Activated CD8-positive, alpha-beta memory T cell treated with anti-CD3 and anti-CD28 coated beads for 48 hours (primary cell): ENCODE results near the gene SALL3.

Experiments used
- DNase-seq, 3 experiments: peaks; one replicate each; pipeline ENCODE4 v3.0.0-alpha.2; 2020; ENCODE audit warnings: low read depth in 2 of 3, low spot score in 2 of 3

The SALL3 gene

DNA sequence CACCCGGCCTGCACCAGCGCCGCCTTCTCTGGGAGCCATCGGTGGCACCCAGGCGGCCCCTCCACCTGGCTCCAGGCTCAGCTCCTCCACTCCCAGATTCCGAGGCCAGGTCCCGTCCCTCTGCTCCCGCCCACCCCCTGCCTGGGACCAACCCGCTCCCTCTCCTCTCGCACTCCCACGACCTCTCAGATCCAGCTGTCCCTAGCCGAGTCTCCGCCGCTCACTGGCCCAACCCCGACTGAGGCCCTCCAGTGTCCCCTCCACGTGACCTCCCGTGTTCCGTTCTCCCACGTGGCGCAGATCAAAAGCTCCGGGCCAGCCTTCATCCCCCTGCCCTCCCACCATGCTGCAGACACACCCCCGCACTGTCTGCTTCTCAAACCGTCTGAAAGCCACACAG lies 14.4 kb upstream of the SALL3 start:
- no peak for DNase-seq

- no peak for DNase-seq
These were observed 13.5 kb upstream of the SALL3 start for GRCh38 chr18:78965917-78966792.

- no peak for DNase-seq
These were observed 12.9 kb upstream of the SALL3 start for GRCh38 chr18:78966793-78967106.

GRCh38 chr18:78967692-78968091 lies 11.9 kb upstream of the SALL3 start:
- DNase-seq: no peak

GRCh38 chr18:78969574-78970315 lies 9.9 kb upstream of the SALL3 start:
- no peak for DNase-seq

GRCh38 chr18:78970774-78971333 lies 8.8 kb upstream of the SALL3 start:
- no peak for DNase-seq

GRCh38 chr18:78971511-78972245 lies 7.9 kb upstream of the SALL3 start:
- DNase-seq: no peak

- no peak for DNase-seq
These were observed 7.2 kb upstream of the SALL3 start for GRCh38 chr18:78972385-78972918.

- DNase-seq: no peak
These were observed 6.7 kb upstream of the SALL3 start for GRCh38 chr18:78972930-78973331.

GRCh38 chr18:78973357-78974083 lies 6.1 kb upstream of the SALL3 start:
- no peak for DNase-seq

DNA sequence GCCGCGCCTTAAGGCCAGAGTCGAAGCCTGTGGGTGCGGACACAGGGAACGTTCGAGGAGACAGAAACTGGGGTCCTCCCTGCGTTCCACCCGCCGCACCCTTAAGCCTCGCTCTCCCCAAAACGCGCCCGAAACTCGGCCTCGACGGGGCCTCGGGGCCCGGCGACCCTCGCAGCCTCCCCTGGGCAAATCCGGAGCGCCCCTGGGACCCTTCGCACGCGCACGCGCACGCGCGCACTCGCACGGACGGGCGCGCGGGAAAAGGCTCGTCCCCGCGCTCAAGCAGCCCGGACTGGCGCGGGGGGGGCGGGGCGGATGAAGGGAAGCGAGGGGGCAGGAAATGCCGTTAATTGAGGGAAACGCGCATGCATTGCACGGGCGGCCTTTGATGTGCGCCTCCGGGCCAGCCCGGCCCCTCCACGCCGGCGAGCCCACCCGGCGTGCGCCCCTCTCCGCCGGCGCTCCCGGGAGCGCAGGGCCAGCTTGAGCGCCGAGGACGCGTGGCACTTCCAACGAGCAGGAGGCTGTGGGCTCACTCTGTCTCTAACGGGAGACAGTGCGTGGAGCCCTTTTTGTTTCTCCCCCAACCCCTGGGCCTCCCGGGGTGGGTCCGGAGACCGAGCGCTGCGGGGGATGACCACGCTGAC lies 5.4 kb upstream of the SALL3 start:
- no peak for DNase-seq

GRCh38 chr18:78975292-78975691 lies 4.3 kb upstream of the SALL3 start:
- no peak for DNase-seq

DNA sequence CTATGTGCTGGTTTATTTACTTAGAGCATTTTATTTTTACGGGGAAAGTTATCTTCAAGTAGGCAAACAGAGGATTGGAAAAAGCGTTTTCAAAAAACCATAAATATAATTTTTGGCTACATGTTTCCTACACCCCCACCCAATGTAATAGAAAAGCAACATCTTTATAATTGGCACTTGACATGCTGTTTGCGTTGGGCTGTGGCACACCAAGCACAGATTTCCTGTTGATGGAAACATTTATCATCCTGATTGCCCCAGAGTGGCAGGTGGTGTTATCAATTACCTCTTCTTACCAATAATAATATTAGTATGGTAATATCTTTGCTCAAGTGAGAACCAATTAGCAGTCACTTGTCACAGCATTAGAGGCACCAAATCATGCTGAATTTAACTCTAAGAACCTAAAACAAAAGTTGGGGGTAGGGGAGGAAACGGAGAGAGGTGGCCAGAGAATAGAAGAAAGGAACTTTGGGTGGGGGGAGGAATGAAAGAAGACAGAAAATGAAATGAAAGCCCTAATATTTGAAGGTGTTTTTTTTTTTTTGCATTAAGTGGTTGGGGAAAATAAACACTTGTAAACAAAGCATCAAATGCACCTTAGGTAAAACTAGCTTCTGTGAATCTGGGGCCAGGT lies 3.8 kb upstream of the SALL3 start:
- DNase-seq: no peak

GRCh38 chr18:78976765-78977636 lies 2.6 kb upstream of the SALL3 start:
- no peak for DNase-seq

- DNase-seq: no peak
These were observed 1.8 kb upstream of the SALL3 start for GRCh38 chr18:78977637-78978348.

DNA sequence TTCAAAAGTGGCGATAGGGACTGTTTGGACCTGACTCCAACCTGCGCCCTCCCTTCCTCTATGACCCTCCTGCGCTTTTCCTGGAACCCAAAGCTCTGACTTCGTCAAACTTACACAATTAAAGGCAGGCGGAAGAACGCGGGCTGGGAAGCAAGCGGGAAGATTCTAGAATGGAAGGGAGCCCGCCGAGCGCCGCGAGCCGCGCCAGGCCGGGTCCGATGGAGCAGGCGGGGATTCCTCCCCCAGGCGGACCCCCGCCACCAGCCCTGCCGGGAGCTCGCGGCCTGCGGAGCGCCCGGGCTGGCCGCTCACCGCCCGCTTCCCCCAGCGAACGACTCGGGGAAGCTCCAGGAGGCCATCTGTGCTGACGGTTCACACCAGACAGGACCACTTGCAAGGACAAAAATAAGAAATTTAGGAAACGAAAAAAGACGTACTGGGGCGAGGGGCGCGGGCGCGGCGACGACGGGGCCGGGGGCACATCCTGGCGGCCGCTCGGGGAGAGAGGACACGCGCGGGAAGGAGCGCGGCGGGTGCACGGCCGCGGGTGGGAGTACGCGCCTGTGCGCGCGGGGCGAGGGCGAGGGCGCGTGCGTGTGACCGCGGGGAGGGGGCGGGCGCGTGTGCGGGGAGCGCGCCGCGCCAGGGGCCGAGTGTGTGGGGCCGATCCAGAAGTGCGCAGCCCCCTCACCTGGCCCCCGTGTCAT lies 1.1 kb upstream of the SALL3 start:
- no peak for DNase-seq

GRCh38 chr18:78979056-78979729 lies 425 bp upstream of the SALL3 start:
- DNase-seq: no peak
